ENCODE results near the gene EPYC. TPM values are rescaled to one million over a fixed set of nuclear protein-coding genes. Genes with fewer than 3 reads are reported as not detected.

The EPYC gene
- total and polyA plus RNA-seq, 2 experiments from 2014 or later, result not detected

DNA sequence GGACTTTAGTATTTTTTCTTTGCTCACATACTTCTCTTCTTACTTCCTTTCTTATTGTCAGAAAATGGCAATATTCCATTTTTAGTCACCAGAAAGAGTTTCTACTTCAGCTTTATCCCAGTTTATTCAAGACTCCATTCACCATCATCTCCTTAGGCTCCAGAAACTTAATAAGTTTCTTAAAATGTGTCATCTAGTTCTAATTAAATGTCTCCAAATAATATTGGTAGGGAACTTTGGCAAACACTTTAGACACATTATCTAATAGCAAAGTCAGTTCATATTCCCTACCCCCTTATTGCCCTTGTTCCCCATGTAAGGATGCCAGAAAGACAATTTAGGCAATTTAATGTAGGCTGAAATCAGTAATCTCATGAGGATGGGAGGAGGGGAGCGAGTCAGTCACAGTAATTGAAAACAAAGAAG, 15.1 kb downstream of the EPYC start:
- TF ChIP-seq STAT1 (IDR thresholded peaks at IDR 0.05; ENCODE audit: unreplicated experiment) (no peak), ZNF114 (CRISPR knock-in tag; IDR thresholded peaks at IDR 0.05) (no peak), ZNF462 (CRISPR knock-in tag; IDR thresholded peaks at IDR 0.05) (no peak), CREB1 (CRISPR knock-in tag; IDR thresholded peaks at IDR 0.05; ENCODE audit: low read depth) (no peak), EZH2 (IDR thresholded peaks at IDR 0.05; ENCODE audit: low read depth, unreplicated experiment) (no peak), NANOG (IDR thresholded peaks at IDR 0.05; ENCODE audit: borderline replicate concordance) (no peak), POLR2AphosphoS5 (IDR thresholded peaks at IDR 0.05; ENCODE audit: low read depth) (no peak), JUNB (IDR thresholded peaks at IDR 0.05; ENCODE audit: unreplicated experiment) (no peak), ZNF331 (CRISPR knock-in tag; IDR thresholded peaks at IDR 0.05; ENCODE audit: low read depth) (no peak), EZH2phosphoT487 (IDR thresholded peaks at IDR 0.05; ENCODE audit: unreplicated experiment) (no peak)
- TF ChIP-seq, protein P1, sequence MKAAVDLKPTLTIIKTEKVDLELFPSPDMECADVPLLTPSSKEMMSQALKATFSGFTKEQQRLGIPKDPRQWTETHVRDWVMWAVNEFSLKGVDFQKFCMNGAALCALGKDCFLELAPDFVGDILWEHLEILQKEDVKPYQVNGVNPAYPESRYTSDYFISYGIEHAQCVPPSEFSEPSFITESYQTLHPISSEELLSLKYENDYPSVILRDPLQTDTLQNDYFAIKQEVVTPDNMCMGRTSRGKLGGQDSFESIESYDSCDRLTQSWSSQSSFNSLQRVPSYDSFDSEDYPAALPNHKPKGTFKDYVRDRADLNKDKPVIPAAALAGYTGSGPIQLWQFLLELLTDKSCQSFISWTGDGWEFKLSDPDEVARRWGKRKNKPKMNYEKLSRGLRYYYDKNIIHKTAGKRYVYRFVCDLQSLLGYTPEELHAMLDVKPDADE (IDR thresholded peaks at IDR 0.05), result no peak
- TF ChIP-seq, protein P2, sequence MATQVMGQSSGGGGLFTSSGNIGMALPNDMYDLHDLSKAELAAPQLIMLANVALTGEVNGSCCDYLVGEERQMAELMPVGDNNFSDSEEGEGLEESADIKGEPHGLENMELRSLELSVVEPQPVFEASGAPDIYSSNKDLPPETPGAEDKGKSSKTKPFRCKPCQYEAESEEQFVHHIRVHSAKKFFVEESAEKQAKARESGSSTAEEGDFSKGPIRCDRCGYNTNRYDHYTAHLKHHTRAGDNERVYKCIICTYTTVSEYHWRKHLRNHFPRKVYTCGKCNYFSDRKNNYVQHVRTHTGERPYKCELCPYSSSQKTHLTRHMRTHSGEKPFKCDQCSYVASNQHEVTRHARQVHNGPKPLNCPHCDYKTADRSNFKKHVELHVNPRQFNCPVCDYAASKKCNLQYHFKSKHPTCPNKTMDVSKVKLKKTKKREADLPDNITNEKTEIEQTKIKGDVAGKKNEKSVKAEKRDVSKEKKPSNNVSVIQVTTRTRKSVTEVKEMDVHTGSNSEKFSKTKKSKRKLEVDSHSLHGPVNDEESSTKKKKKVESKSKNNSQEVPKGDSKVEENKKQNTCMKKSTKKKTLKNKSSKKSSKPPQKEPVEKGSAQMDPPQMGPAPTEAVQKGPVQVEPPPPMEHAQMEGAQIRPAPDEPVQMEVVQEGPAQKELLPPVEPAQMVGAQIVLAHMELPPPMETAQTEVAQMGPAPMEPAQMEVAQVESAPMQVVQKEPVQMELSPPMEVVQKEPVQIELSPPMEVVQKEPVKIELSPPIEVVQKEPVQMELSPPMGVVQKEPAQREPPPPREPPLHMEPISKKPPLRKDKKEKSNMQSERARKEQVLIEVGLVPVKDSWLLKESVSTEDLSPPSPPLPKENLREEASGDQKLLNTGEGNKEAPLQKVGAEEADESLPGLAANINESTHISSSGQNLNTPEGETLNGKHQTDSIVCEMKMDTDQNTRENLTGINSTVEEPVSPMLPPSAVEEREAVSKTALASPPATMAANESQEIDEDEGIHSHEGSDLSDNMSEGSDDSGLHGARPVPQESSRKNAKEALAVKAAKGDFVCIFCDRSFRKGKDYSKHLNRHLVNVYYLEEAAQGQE (IDR thresholded peaks at IDR 0.05; ENCODE audit: unreplicated experiment), result no peak
- TF ChIP-seq, protein P3, sequence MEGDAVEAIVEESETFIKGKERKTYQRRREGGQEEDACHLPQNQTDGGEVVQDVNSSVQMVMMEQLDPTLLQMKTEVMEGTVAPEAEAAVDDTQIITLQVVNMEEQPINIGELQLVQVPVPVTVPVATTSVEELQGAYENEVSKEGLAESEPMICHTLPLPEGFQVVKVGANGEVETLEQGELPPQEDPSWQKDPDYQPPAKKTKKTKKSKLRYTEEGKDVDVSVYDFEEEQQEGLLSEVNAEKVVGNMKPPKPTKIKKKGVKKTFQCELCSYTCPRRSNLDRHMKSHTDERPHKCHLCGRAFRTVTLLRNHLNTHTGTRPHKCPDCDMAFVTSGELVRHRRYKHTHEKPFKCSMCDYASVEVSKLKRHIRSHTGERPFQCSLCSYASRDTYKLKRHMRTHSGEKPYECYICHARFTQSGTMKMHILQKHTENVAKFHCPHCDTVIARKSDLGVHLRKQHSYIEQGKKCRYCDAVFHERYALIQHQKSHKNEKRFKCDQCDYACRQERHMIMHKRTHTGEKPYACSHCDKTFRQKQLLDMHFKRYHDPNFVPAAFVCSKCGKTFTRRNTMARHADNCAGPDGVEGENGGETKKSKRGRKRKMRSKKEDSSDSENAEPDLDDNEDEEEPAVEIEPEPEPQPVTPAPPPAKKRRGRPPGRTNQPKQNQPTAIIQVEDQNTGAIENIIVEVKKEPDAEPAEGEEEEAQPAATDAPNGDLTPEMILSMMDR (conservative IDR thresholded peaks at IDR 0.05; ENCODE audit: low read depth in 2 of 2), result no peak
- Mint-ChIP-seq H3K27me3 (ENCODE audit: insufficient read depth, low read depth, poor library complexity) (peaks cover 26% of the 10 kb centered on the region), H3K27ac (no peak overlapping the region), H3K4me3 (no peak overlapping the region), H3K4me1 (peaks cover 6% of the 10 kb centered on the region; the same call in 2 of the 3 replicates), H3K36me3 (ENCODE audit: low read depth) (peaks cover 16% of the 10 kb centered on the region; the same call in 2 of the 3 replicates), H3K9me3 (peaks cover 35% of the 10 kb centered on the region)
- ATAC-seq, result no peak
- H3K27ac ChIP-seq (ENCODE audit: low read depth), result no peak overlapping the region
- no peak overlapping the region for H3K4me3 ChIP-seq
- H3K9me2 ChIP-seq (ENCODE audit: insufficient read depth), result peaks cover 7% of the 10 kb centered on the region; the same call in 1 of the 2 replicates
- H3K27me3 ChIP-seq (ENCODE audit: insufficient read depth), result peaks cover 44% of the 10 kb centered on the region
- no peaks in the 10 kb centered on the region; the same call in 1 of the 2 replicates for H3K36me3 ChIP-seq (ENCODE audit: insufficient read depth)
- H4K20me1 ChIP-seq (replicated peaks; ENCODE audit: insufficient read depth), result no peaks in the 10 kb centered on the region
- 0 out of 2 replicates have a peak, but pooled peaks cover 3% of the 10 kb centered on the region for H3F3A ChIP-seq (replicated peaks; ENCODE audit: low read depth)
- H3K4me2 ChIP-seq, result no peak overlapping the region
- no peaks in the 10 kb centered on the region for H3K79me2 ChIP-seq (replicated peaks; ENCODE audit: insufficient read depth)
- peaks cover 4% of the 10 kb centered on the region; the same call in 1 of the 2 replicates for H3K4me1 ChIP-seq (ENCODE audit: insufficient read depth)
- DNase-seq (ENCODE audit: low spot score), result no peak
- H2AFZ ChIP-seq, result no peak overlapping the region
